ENCODE results near the gene DUOXA1. TPM values are rescaled to one million over a fixed set of nuclear protein-coding genes. Genes with fewer than 3 reads are reported as not detected.

The DUOXA1 gene
- total and polyA plus RNA-seq, 2 experiments from 2014 or later: not detected

GRCh38 chr15:45171912-45172311 is 42.2 kb upstream of the DUOXA1 start (continued):
- TF ChIP-seq REST (IDR thresholded peaks at IDR 0.05; ENCODE audit: unreplicated experiment) (no peak), EZH2 (IDR thresholded peaks at IDR 0.05; ENCODE audit: low read depth, unreplicated experiment) (no peak), JUNB (IDR thresholded peaks at IDR 0.05; ENCODE audit: unreplicated experiment) (no peak), CREB1 (CRISPR knock-in tag; IDR thresholded peaks at IDR 0.05; ENCODE audit: low read depth) (no peak), ZNF331 (CRISPR knock-in tag; IDR thresholded peaks at IDR 0.05; ENCODE audit: low read depth) (no peak), ETS1 (IDR thresholded peaks at IDR 0.05) (no peak), EZH2phosphoT487 (IDR thresholded peaks at IDR 0.05; ENCODE audit: unreplicated experiment) (no peak), STAT1 (IDR thresholded peaks at IDR 0.05; ENCODE audit: unreplicated experiment) (no peak)

- H2AFZ ChIP-seq: no peak overlapping the region
- H3K79me2 ChIP-seq (replicated peaks; ENCODE audit: insufficient read depth): no peaks in the 10 kb centered on the region
- peak overlapping the region; percentile 81 for H3K27ac ChIP-seq (ENCODE audit: low read depth)
- no peaks in the 10 kb centered on the region for H3K9me2 ChIP-seq (ENCODE audit: insufficient read depth)
- no peaks in the 10 kb centered on the region for H4K20me1 ChIP-seq (replicated peaks; ENCODE audit: insufficient read depth)
- Mint-ChIP-seq H3K36me3 (ENCODE audit: low read depth) (peaks cover 27% of the 10 kb centered on the region), H3K4me1 (peaks cover 39% of the 10 kb centered on the region), H3K27ac (peak overlapping the region; percentile 28; the same call in 1 of the 2 replicates), H3K4me3 (no peak overlapping the region; the same call in 2 of the 3 replicates), H3K27me3 (ENCODE audit: insufficient read depth, low read depth, poor library complexity) (peaks cover 12% of the 10 kb centered on the region), H3K9me3 (no peaks in the 10 kb centered on the region; the same call in 2 of the 3 replicates)
- H3K4me2 ChIP-seq: peak overlapping the region; percentile 71
- H3K4me1 ChIP-seq (ENCODE audit: insufficient read depth): peaks cover 31% of the 10 kb centered on the region
- DNase-seq (ENCODE audit: low spot score) (peak; percentile 47), ATAC-seq (peak; percentile 4; the same call in 1 of the 3 replicates)
- no peaks in the 10 kb centered on the region; the same call in 1 of the 2 replicates for H3K36me3 ChIP-seq (ENCODE audit: insufficient read depth)
- no peaks in the 10 kb centered on the region for H3K27me3 ChIP-seq (ENCODE audit: insufficient read depth)
- TF ChIP-seq EZH2phosphoT487 (IDR thresholded peaks at IDR 0.05; ENCODE audit: unreplicated experiment) (no peak), EZH2 (IDR thresholded peaks at IDR 0.05; ENCODE audit: low read depth, unreplicated experiment) (no peak), CTCF (conservative IDR thresholded peaks at IDR 0.05; ENCODE audit: low read depth in 2 of 2) (no peak), STAT1 (IDR thresholded peaks at IDR 0.05; ENCODE audit: unreplicated experiment) (no peak), ZNF331 (CRISPR knock-in tag; IDR thresholded peaks at IDR 0.05; ENCODE audit: low read depth) (no peak), NANOG (IDR thresholded peaks at IDR 0.05; ENCODE audit: borderline replicate concordance) (0 out of 2 replicates have a peak, but pooled peaks have one; percentile 21), POLR2AphosphoS5 (IDR thresholded peaks at IDR 0.05; ENCODE audit: low read depth) (no peak)
- H3F3A ChIP-seq (replicated peaks; ENCODE audit: low read depth): no peaks in the 10 kb centered on the region; the same call in 1 of the 2 replicates
- H3K4me3 ChIP-seq: peak overlapping the region; percentile 35
Measured at GRCh38 chr15:45169608-45170480, 40.2 kb upstream of the DUOXA1 start.
